Measurements from ENCODE around the gene DLEC1. TPM values are rescaled to one million over a fixed set of nuclear protein-coding genes. Genes with fewer than 3 reads are reported as not detected.

The DLEC1 gene
- total and polyA plus RNA-seq, 2 of the 4 experiments (the other 2 are of a cell fraction): 0.03 TPM; not detected in 1

DNA sequence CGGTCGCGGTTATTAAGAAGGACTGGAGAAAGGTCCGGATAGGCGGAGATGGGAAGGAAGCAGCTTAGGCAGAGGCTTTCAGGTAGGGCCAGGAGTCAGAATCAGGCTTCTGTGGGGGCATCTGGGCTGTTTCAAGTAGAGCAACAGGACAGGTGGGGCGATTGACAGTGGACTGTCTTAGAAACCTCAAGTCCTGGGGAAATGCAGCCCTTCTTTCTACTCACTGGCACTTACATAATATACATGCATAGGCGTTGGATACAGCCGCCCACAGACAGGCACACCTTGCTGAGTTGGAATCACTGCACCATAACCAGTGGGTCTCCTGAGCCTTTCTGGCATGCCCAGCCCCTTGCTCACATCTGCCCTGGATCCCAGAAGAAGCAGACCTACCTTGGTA, 100.2 kb downstream of the DLEC1 start:
- Histone ChIP-seq H3K4ac (ENCODE audit: low read depth, low read length) (peak overlapping the region; percentile 95), H2AK5ac (ENCODE audit: low read depth, low read length) (peak overlapping the region; percentile 21; the same call in 1 of the 2 replicates), H3K27me3 (ENCODE audit: control insufficient read depth, insufficient read depth, low read length) (no peaks in the 10 kb centered on the region), H2AK9ac (replicated peaks; ENCODE audit: low read depth, low read length, poor library complexity) (peak overlapping the region; percentile 89), H3K18ac (ENCODE audit: low read depth, low read length) (peak overlapping the region; percentile 12; the same call in 1 of the 2 replicates), H2BK120ac (ENCODE audit: low read depth, low read length) (no peak overlapping the region), H3K4me2 (ENCODE audit: low read depth, low read length) (peak overlapping the region; percentile 98), H3K79me1 (ENCODE audit: low read depth in 1 of 2, low read length in 2 of 2) (peaks cover 30 to 65% of the 10 kb centered on the region in 2 experiments), H3K9ac (ENCODE audit: low read depth, low read length) (peak overlapping the region; percentile 95), H3K9me1 (ENCODE audit: insufficient read depth, low read length) (peaks cover 24% of the 10 kb centered on the region), H3K4me1 (ENCODE audit: control insufficient read depth, insufficient read depth, low read length) (peaks cover 13% of the 10 kb centered on the region), H4K91ac (ENCODE audit: insufficient read depth, low read depth, low read length) (no peak overlapping the region), H2BK15ac (ENCODE audit: low read depth, low read length) (no peak overlapping the region), H2BK5ac (ENCODE audit: low read depth, low read length, poor library complexity, severe bottlenecking) (no peak overlapping the region), H3K4me3 (ENCODE audit: insufficient read depth, low read depth, low read length) (peak overlapping the region; percentile 96), H4K5ac (ENCODE audit: low read depth, low read length) (peak overlapping the region; percentile 89), H3K56ac (ENCODE audit: extremely low read depth, insufficient read depth, low read length) (peak overlapping the region; percentile 56; the same call in 1 of the 2 replicates), H4K8ac (ENCODE audit: low read depth in 2 of 2, low read length in 2 of 2) (peak overlapping the region; percentile 90 to 99; a peak in 3 of 4 replicates), H3K36me3 (ENCODE audit: control insufficient read depth, insufficient read depth, low read length) (peaks cover 19% of the 10 kb centered on the region), H3K9me3 (ENCODE audit: control insufficient read depth, insufficient read depth, low read length) (no peaks in the 10 kb centered on the region), H3K23ac (ENCODE audit: low read depth, low read length) (peak overlapping the region; percentile 66), H4K20me1 (ENCODE audit: insufficient read depth, low read length) (no peaks in the 10 kb centered on the region), H2AFZ (replicated peaks; ENCODE audit: low read length, poor library complexity) (peak overlapping the region; percentile 96), H3K14ac (replicated peaks; ENCODE audit: low read depth, low read length) (peak overlapping the region; percentile 97), H3K27ac (ENCODE audit: insufficient read depth, low read length) (peak overlapping the region; percentile 93), H2BK20ac (ENCODE audit: low read depth, low read length) (no peak overlapping the region)
- ChIA-PET CTCF (interaction anchor here (0.6 kb wide), 1 partner anchor 159 kb away, joined by 3 read pairs; no protein-coding TSS in a partner anchor), POLR2A (ENCODE audit: unreplicated experiment) (interaction anchor here (0.8 kb wide), 1 partner anchor 26 kb away, joined by 3 read pairs; the partner anchor contains the start of gene OXSR1)
- TF ChIP-seq CHD1 (IDR thresholded peaks at IDR 0.05; ENCODE audit: low read depth, low read length) (no peak), FOS (IDR thresholded peaks at IDR 0.05; ENCODE audit: low read depth, low read length) (no peak), MAFK (IDR thresholded peaks at IDR 0.05; ENCODE audit: low read depth, low read length) (no peak), MXI1 (IDR thresholded peaks at IDR 0.05; ENCODE audit: borderline replicate concordance, low read depth, low read length) (no peak), POLR2A (IDR thresholded peaks at IDR 0.05; ENCODE audit: low read depth, low read length) (no peak), SMC3 (IDR thresholded peaks at IDR 0.05; ENCODE audit: low read depth, low read length) (no peak), RCOR1 (IDR thresholded peaks at IDR 0.05; ENCODE audit: insufficient replicate concordance, low read length) (no peak), CEBPB (IDR thresholded peaks at IDR 0.05; ENCODE audit: low read depth, low read length) (no peak)
- TF ChIP-seq, protein P1, sequence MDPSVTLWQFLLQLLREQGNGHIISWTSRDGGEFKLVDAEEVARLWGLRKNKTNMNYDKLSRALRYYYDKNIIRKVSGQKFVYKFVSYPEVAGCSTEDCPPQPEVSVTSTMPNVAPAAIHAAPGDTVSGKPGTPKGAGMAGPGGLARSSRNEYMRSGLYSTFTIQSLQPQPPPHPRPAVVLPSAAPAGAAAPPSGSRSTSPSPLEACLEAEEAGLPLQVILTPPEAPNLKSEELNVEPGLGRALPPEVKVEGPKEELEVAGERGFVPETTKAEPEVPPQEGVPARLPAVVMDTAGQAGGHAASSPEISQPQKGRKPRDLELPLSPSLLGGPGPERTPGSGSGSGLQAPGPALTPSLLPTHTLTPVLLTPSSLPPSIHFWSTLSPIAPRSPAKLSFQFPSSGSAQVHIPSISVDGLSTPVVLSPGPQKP (IDR thresholded peaks at IDR 0.05; ENCODE audit: borderline replicate concordance, low read depth, low read length): no peak
- TF ChIP-seq, protein P2, sequence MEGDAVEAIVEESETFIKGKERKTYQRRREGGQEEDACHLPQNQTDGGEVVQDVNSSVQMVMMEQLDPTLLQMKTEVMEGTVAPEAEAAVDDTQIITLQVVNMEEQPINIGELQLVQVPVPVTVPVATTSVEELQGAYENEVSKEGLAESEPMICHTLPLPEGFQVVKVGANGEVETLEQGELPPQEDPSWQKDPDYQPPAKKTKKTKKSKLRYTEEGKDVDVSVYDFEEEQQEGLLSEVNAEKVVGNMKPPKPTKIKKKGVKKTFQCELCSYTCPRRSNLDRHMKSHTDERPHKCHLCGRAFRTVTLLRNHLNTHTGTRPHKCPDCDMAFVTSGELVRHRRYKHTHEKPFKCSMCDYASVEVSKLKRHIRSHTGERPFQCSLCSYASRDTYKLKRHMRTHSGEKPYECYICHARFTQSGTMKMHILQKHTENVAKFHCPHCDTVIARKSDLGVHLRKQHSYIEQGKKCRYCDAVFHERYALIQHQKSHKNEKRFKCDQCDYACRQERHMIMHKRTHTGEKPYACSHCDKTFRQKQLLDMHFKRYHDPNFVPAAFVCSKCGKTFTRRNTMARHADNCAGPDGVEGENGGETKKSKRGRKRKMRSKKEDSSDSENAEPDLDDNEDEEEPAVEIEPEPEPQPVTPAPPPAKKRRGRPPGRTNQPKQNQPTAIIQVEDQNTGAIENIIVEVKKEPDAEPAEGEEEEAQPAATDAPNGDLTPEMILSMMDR (conservative IDR thresholded peaks at IDR 0.05; ENCODE audit: low read depth, low read length): no peak
- WGBS, 2 experiments (ENCODE audit: extremely low coverage in 2 of 2, insufficient read length in 1 of 2): 35% methylated on average over 2 of the region's 8 CpGs; no CpG with 5 or more reads in 1 of the 2 experiments
- no peak for ATAC-seq (ENCODE audit: low read depth)
- intact Hi-C loops (cut with micrococcal nuclease) (loop anchor here (2.0 kb wide), 1 partner anchor 58 kb away; no protein-coding TSS in a partner anchor), in situ Hi-C loops (cut with MboI; ENCODE audit: low sequenced_read_pairs) (loop anchor here (10.0 kb wide), 1 partner anchor 346 kb away; no protein-coding TSS in a partner anchor), dilution Hi-C loops (cut with HindIII; ENCODE audit: low sequenced_read_pairs, unreplicated experiment) (no loop called here)
- no TSS peak for BruUV-seq (replicated peaks)
- no peak for DNase-seq
